Activated CD8-positive, alpha-beta memory T cell treated with anti-CD3 and anti-CD28 coated beads, Interleukin-2, amount 10 ng/mL, durations not matched to agents 7 days and 5 days (primary cell): ENCODE data around the gene HSPB9. TPM values are rescaled to one million over a fixed set of nuclear protein-coding genes. Genes with fewer than 3 reads are reported as not detected.
A peak's percentile ranks its signal among the peaks of the same experiment; 100 is the strongest.

ENCODE experiments used
- ATAC-seq: fragments of 150-1000 bp; cut with Tn5 transposase; one replicate; pipeline ENCODE4 v1.10.0; 2021; ENCODE audit warnings: moderate library complexity
- CTCF ChIA-PET: fragments of 350-600 bp; sonication (Branson Sonifier 250); formaldehyde crosslinking; loops from one replicate; lab custom pipeline; 2021; ENCODE audit warnings: antibody characterized with exemption; lab: Charles Lee
- DNase-seq: peaks from one replicate; pipeline ENCODE4 v3.0.0-alpha.2; 2020
- H3K27ac Mint-ChIP-seq: one replicate; pipeline ENCODE4 v1.8.0; 2021; ENCODE audit warnings: mild to moderate bottlenecking, mixed read lengths
- H3K27me3 Mint-ChIP-seq: one replicate; pipeline ENCODE4 v1.8.0; 2021; ENCODE audit warnings: mixed read lengths
- H3K36me3 Mint-ChIP-seq: one replicate; pipeline ENCODE4 v1.8.0; 2021; ENCODE audit warnings: mild to moderate bottlenecking, mixed read lengths
- H3K4me1 Mint-ChIP-seq: one replicate; pipeline ENCODE4 v1.8.0; 2021; ENCODE audit warnings: mixed read lengths
- H3K4me3 Mint-ChIP-seq: one replicate; pipeline ENCODE4 v1.8.0; 2021; ENCODE audit warnings: mild to moderate bottlenecking, moderate library complexity, mixed read lengths
- H3K9me3 Mint-ChIP-seq: one replicate; pipeline ENCODE4 v1.8.0; 2022; ENCODE audit warnings: low read depth, mixed read lengths
- total RNA-seq, 2 experiments: library from RNA; stranded (reverse); gene quantifications; one replicate each; pipeline ENCODE4 v1.2.3, GENCODE V29; 2021

HSPB9 gene
- total RNA-seq, 2 experiments from 2014 or later, result 0.58 TPM; not detected in 1

DNA sequence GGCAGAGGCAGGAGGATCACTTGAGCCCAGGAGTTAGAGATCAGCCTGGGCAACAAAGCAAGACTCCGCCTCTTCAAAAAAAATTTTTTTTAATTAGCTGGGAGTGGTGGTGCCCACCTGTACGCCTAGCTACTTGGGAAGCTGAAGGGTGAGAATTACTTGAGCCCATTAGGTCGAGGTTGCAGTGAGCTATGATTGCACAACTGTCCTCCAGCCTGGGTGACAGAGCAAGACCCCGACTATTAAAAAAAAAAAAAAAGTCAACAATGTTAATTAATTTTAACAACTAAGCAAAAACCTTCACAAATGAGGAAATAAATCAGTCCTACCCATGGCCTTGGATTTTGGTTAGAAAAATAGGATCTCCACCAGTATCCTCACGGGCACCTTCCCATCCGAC, 15.5 kb upstream of the HSPB9 start:
- Mint-ChIP-seq H3K4me1 (peaks cover 37% of the 10 kb centered on the region), H3K4me3 (peak overlapping the region; percentile 63), H3K36me3 (peaks cover 44% of the 10 kb centered on the region), H3K9me3 (no peaks in the 10 kb centered on the region), H3K27ac (no peak overlapping the region), H3K27me3 (no peaks in the 10 kb centered on the region)
- no peak for DNase-seq
- CTCF ChIA-PET, result interaction anchor here (0.7 to 16.2 kb wide), 6 partner anchors 40 to 147 kb away, joined by 3 to 117 read pairs (median 8); partner anchors contain the start of gene NKIRAS2
- no peak for ATAC-seq

GRCh38 chr17:42107597-42108576, 14.7 kb upstream of the HSPB9 start:
- peak overlapping the region; percentile 72 for H3K27ac Mint-ChIP-seq
- H3K27me3 Mint-ChIP-seq, result no peaks in the 10 kb centered on the region
- DNase-seq (peak; percentile 95), ATAC-seq (peak; percentile 84)
- CTCF ChIA-PET, result interaction anchor here (0.5 to 16.2 kb wide), 11 partner anchors 32 to 148 kb away, joined by 3 to 117 read pairs (median 5); partner anchors contain the start of genes DNAJC7, KCNH4 and NKIRAS2
- H3K9me3 Mint-ChIP-seq, result no peaks in the 10 kb centered on the region
- H3K4me3 Mint-ChIP-seq, result peak overlapping the region; percentile 63
- H3K4me1 Mint-ChIP-seq, result peaks cover 42% of the 10 kb centered on the region
- peaks cover 44% of the 10 kb centered on the region for H3K36me3 Mint-ChIP-seq

DNA sequence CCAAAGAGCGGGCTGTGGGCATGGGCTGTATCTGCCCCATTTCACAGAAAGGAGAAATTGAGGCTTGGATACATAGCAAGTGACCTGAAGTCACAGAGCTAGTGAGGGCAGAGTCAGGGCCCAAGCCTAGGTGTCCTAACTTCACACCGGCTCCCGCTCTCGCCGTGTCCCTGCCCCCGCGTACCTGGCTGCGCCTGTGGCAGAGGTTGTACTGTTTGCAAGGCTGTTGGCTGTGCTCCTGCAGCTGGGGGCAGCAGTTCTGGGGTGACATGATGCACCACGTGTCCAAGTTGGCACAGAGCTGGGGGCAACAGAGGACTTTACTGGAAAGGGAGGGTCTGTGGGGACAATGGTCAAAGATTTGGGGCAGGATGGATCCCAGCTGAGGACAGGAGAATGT, 13.5 kb upstream of the HSPB9 start:
- Mint-ChIP-seq H3K4me3 (no peak overlapping the region), H3K36me3 (peaks cover 40% of the 10 kb centered on the region)
- no peak for DNase-seq

GRCh38 chr17:42110301-42111264, 12.0 kb upstream of the HSPB9 start:
- H3K4me1 Mint-ChIP-seq, result peaks cover 50% of the 10 kb centered on the region
- H3K36me3 Mint-ChIP-seq, result peaks cover 42% of the 10 kb centered on the region
- CTCF ChIA-PET, result interaction anchor here (0.6 to 16.2 kb wide), 8 partner anchors 8 to 148 kb away, joined by 3 to 117 read pairs (median 18); partner anchors contain the start of genes DNAJC7 and KAT2A
- DNase-seq (no peak), ATAC-seq (no peak)
- no peaks in the 10 kb centered on the region for H3K27me3 Mint-ChIP-seq
- H3K27ac Mint-ChIP-seq, result peak overlapping the region; percentile 98
- no peaks in the 10 kb centered on the region for H3K9me3 Mint-ChIP-seq
- H3K4me3 Mint-ChIP-seq, result peak overlapping the region; percentile 91

More for the DNA sequence above, 13.5 kb upstream of the HSPB9 start:
- ATAC-seq, result no peak
- CTCF ChIA-PET, result interaction anchor here (1.6 to 16.2 kb wide), 6 partner anchors 8 to 146 kb away, joined by 6 to 117 read pairs (median 11); partner anchors contain the start of genes DNAJC7 and KAT2A
- Mint-ChIP-seq H3K9me3 (no peaks in the 10 kb centered on the region), H3K27ac (peak overlapping the region; percentile 26), H3K27me3 (no peaks in the 10 kb centered on the region), H3K4me1 (peaks cover 45% of the 10 kb centered on the region)

- CTCF ChIA-PET, result interaction anchor here (0.6 to 16.2 kb wide), 8 partner anchors 10 to 331 kb away, joined by 3 to 117 read pairs (median 18); partner anchors contain the start of genes DNAJC7 and NKIRAS2
- H3K27ac Mint-ChIP-seq, result peak overlapping the region; percentile 98
- H3K9me3 Mint-ChIP-seq, result no peaks in the 10 kb centered on the region
- H3K4me3 Mint-ChIP-seq, result peak overlapping the region; percentile 91
- no peak for DNase-seq
- no peak for ATAC-seq
- H3K27me3 Mint-ChIP-seq, result no peaks in the 10 kb centered on the region
- H3K4me1 Mint-ChIP-seq, result peaks cover 54% of the 10 kb centered on the region
- H3K36me3 Mint-ChIP-seq, result peaks cover 39% of the 10 kb centered on the region
Observed at GRCh38 chr17:42111265-42111636, 11.4 kb upstream of the HSPB9 start.

- peak; percentile 11 for ATAC-seq
- Mint-ChIP-seq H3K4me3 (peak overlapping the region; percentile 91), H3K36me3 (peaks cover 38% of the 10 kb centered on the region), H3K27ac (peak overlapping the region; percentile 98), H3K9me3 (no peaks in the 10 kb centered on the region), H3K27me3 (no peaks in the 10 kb centered on the region), H3K4me1 (peaks cover 59% of the 10 kb centered on the region)
- CTCF ChIA-PET, result interaction anchor here (0.6 to 16.2 kb wide), 14 partner anchors 8 to 330 kb away, joined by 3 to 117 read pairs (median 8); partner anchors contain the start of genes DNAJC7 and NKIRAS2
- peak; percentile 69 for DNase-seq
Observed at GRCh38 chr17:42111871-42112551, 10.6 kb upstream of the HSPB9 start.

DNA sequence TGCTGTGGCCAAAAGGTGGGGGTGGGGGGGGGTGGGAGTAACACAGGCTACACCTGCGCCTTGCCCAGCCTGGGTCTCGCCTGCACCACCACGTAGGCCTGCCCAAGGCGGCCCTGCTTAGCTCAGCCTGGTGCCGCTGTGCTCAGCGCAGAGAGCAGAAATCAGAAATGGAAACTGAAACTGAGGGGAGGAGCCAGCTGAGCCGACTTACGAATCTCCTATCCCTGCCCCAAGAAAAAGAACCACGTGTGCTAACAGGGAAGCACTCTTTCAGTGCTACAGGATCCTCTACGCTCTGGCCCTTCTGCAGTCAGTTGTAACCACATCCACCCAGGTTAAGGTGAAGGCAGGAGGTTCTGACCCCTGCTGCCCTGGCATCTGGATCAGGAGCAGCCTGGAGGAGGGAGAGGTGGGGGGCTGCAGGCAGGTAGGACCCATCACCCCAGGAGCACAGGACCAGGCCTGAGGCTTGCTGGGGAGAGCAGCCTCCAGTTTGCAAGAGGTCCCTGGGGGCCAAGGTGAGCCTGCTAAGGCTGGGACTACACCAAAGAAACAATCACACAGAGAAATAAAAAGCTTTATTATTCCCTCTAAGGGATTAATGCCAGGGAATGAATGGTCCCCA, 9.9 kb upstream of the HSPB9 start, which contains the start of gene DHX58:
TSS of gene DHX58 (minus strand) at position 163 of the 625 bp plus-strand sequence. CDS start 822 bp downstream, outside the sequence.
- Mint-ChIP-seq H3K4me3 (peak within 1 kb of the TSS; percentile 91), H3K9me3 (no peaks in the 10 kb centered on the region), H3K27ac (peak within 1 kb of the TSS; percentile 98), H3K27me3 (no peaks in the 10 kb centered on the region), H3K36me3 (peaks cover 37% of the 10 kb centered on the region), H3K4me1 (peaks cover 56% of the 10 kb centered on the region)
- DNase-seq (peak; percentile 92), ATAC-seq (peak; percentile 85)
- CTCF ChIA-PET, result interaction anchor here (0.8 to 16.2 kb wide), 16 partner anchors 9 to 301 kb away, joined by 3 to 117 read pairs (median 6); partner anchors contain the start of genes DNAJC7, KCNH4, NKIRAS2 and P3H4

DNA sequence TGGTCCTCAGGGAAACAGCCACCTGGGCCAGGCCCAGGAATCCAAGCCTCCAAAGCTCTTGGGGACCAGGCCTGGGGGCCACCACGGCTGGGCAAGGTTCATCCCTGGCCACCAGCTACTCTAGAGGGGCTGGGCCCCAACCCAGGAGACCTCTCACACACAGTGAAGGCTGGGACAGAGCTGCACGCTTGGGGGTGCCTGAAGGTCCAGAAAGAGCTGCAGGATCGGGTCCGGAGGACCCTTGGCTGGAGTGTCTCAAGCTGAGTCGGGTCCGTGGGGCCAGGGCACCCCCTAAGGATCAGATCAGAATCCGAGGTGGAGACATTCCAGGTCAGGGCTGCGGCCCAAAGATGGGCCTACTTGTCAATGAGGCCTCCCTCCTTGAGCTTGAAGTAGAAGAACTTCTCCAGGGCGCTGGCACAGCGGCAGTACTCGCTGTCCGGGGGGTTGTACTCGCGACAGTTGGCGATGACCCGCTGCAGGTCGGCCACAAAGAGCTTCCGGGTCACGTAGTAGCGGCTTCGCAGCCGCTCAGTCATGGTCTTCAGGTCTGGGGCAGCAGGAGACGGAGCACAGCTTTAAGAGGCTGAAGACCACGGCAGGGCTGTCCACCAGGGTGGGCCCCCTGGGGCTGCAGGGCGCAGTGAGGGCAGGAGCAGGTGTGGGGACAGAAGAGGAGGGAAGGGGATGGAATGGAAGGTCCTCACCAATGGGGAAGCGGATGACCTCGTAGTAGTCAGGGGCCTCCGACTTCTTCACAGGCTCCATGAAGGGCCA, 9.1 kb upstream of the HSPB9 start:
- ATAC-seq, result no peak
- peak overlapping the region; percentile 98 for H3K27ac Mint-ChIP-seq
- H3K4me3 Mint-ChIP-seq, result peak overlapping the region; percentile 91
- peaks cover 51% of the 10 kb centered on the region for H3K4me1 Mint-ChIP-seq
- peaks cover 32% of the 10 kb centered on the region for H3K36me3 Mint-ChIP-seq
- H3K9me3 Mint-ChIP-seq, result no peaks in the 10 kb centered on the region
- CTCF ChIA-PET, result interaction anchor here (0.6 to 16.2 kb wide), 12 partner anchors 12 to 420 kb away, joined by 3 to 117 read pairs (median 8); partner anchors contain the start of genes DNAJC7, KCNH4, NKIRAS2 and P3H4
- no peaks in the 10 kb centered on the region for H3K27me3 Mint-ChIP-seq
- no peak for DNase-seq

GRCh38 chr17:42114118-42114517, 8.5 kb upstream of the HSPB9 start:
- Mint-ChIP-seq H3K27me3 (no peaks in the 10 kb centered on the region), H3K9me3 (no peaks in the 10 kb centered on the region), H3K36me3 (peaks cover 28% of the 10 kb centered on the region), H3K4me3 (no peak overlapping the region), H3K27ac (peak overlapping the region; percentile 98), H3K4me1 (peaks cover 52% of the 10 kb centered on the region)
- DNase-seq (no peak), ATAC-seq (no peak)
- CTCF ChIA-PET, result interaction anchor here (2.5 to 16.2 kb wide), 5 partner anchors 13 to 151 kb away, joined by 10 to 117 read pairs (median 32); partner anchors contain the start of gene DNAJC7

DNA sequence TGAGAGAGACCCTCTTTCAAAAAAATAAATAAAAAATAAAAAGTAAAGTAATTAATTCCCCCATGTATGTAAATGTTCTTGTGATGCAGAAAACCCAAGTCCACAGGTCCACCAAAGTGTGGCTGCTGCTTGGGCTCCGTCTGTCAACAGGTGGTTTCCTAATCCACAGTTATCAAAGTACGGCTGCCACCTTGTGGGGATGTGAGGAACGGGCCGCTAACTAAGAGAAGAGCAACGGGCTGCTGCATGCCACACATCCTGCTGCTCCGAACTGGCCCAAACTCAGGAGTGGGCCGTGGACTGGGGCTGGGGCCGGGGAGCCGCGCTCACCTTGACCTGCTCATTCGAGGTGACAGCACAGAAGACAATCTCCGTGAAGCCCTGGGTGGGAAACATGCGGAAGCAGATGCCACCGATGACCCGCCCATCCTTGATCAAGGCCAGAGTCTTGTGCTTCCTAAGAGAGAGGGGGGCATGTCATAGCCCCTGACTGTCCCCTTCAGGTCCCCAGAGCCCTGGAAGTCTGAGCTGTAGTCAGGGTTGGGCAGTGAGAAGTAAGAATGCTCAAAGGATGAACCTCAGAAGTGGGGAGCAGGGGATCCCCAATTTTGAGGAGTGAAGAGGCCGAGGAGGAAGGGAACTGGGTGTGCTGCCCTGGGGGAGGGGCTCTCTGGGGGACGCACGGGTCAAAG, 5.8 kb upstream of the HSPB9 start:
- H3K36me3 Mint-ChIP-seq, result peaks cover 12% of the 10 kb centered on the region
- CTCF ChIA-PET, result interaction anchor here (0.5 to 16.2 kb wide), 10 partner anchors 33 to 153 kb away, joined by 3 to 117 read pairs (median 16); partner anchors contain the start of genes DNAJC7, KCNH4 and NKIRAS2
- no peak overlapping the region for H3K4me3 Mint-ChIP-seq
- DNase-seq (peak; percentile 93), ATAC-seq (peak; percentile 21)
- H3K4me1 Mint-ChIP-seq, result peaks cover 51% of the 10 kb centered on the region
- H3K9me3 Mint-ChIP-seq, result no peaks in the 10 kb centered on the region
- H3K27ac Mint-ChIP-seq, result peak overlapping the region; percentile 6
- H3K27me3 Mint-ChIP-seq, result no peaks in the 10 kb centered on the region
